HEK293 (cell line): ENCODE results near the gene STARD5.

Experiments
- MEIS1 ChIP-seq: sonication (generic); formaldehyde crosslinking; IDR thresholded peaks from 2 replicates; pipeline ENCODE4 v1.8.1; 2022; ENCODE audit warnings: missing genetic modification reagents, mild to moderate bottlenecking, borderline replicate concordance
- MZF1 ChIP-seq: fragments of 450-650 bp; formaldehyde crosslinking; IDR thresholded peaks from 2 replicates; pipeline ENCODE4 v1.5.1; 2017; ENCODE audit warnings: missing biosample characterization, missing genetic modification characterization, borderline replicate concordance
- ZFP37 ChIP-seq: fragments of 450-650 bp; formaldehyde crosslinking; IDR thresholded peaks from 2 replicates; pipeline ENCODE4 v1.5.1; 2016; ENCODE audit warnings: missing biosample characterization, missing genetic modification characterization
- ZNF521 ChIP-seq: fragments of 450-650 bp; formaldehyde crosslinking; IDR thresholded peaks from 2 replicates; pipeline ENCODE4 v1.5.1; 2017; ENCODE audit warnings: missing biosample characterization, mild to moderate bottlenecking, missing genetic modification characterization
- ZNF549 ChIP-seq: fragments of 450-650 bp; IDR thresholded peaks from 2 replicates; pipeline ENCODE4 v1.5.1; 2018; ENCODE audit warnings: missing biosample characterization, missing genetic modification characterization, mild to moderate bottlenecking, inconsistent platforms, moderate library complexity
- ZSCAN23 ChIP-seq: fragments of 450-650 bp; formaldehyde crosslinking; IDR thresholded peaks from 2 replicates; pipeline ENCODE4 v1.5.1; 2016; ENCODE audit warnings: missing biosample characterization, missing genetic modification characterization
- TF ChIP-seq, protein P1 (sequence below): fragments of 450-650 bp; formaldehyde crosslinking; conservative IDR thresholded peaks from 2 replicates; pipeline ENCODE4 v1.5.1; 2016; ENCODE audit warnings: low read depth, missing biosample characterization, missing genetic modification characterization
- TF ChIP-seq, protein P2 (sequence below): fragments of 450-650 bp; formaldehyde crosslinking; IDR thresholded peaks from 2 replicates; pipeline ENCODE4 v1.5.1; 2016; ENCODE audit warnings: missing biosample characterization, missing genetic modification characterization
- TF ChIP-seq, protein P3 (sequence below): fragments of 450-650 bp; formaldehyde crosslinking; IDR thresholded peaks from 2 replicates; pipeline ENCODE4 v1.5.1; 2016; ENCODE audit warnings: missing biosample characterization, missing genetic modification characterization
- TF ChIP-seq, protein P4 (sequence below): fragments of 450-650 bp; formaldehyde crosslinking; IDR thresholded peaks from 2 replicates; pipeline ENCODE4 v1.5.1; 2016; ENCODE audit warnings: missing biosample characterization, missing genetic modification characterization, borderline replicate concordance
- TF ChIP-seq, protein P5 (sequence below): IDR thresholded peaks from 2 replicates; pipeline ENCODE4 v1.6.1; 2011; ENCODE audit warnings: mild to moderate bottlenecking, low read depth, low read length, borderline replicate concordance
- TF ChIP-seq, protein P6 (sequence below): fragments of 450-650 bp; formaldehyde crosslinking; conservative IDR thresholded peaks from 2 replicates; pipeline ENCODE4 v1.5.1; 2016; ENCODE audit warnings: low read depth, missing biosample characterization, missing genetic modification characterization

DNA sequence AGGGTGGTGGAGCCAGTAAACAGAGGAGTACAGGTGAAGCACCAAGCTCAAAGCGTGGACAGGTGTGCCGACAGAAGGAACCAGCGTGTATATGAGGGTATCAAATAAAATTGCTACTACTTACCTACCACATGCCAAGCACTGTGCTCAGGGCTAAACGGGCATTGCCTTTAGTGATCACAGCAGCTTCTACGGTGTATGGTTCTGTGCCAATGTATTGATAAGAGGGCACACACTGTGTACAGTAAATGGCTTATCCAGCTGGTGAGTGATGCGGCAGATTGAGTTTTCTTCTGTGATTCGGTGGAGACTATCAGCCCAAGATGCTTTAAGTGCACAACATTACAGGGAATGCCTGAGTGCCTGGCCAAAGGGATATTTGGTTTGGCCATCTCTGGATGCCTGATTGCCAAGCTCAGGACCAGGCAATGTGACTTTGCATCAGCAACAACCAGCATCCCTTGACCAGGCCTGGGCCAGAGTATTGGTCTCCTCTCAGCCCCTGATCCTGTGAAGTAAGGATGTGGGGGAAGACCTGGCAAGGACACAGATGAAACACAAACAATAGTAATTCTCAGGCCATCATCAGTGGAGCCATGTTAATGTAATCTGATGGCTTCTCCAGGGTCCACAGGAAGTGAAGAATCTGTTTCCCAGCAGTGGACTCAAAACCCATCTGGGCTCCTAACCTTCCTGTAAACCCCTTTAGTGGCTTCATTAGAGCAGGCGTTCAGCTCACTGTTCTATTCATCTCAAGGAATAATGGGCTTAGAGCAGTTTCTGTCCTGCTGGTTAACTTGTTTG is 14.1 kb downstream of the STARD5 start:
- no peak for TF ChIP-seq MEIS1 (CRISPR knock-in tag)
- TF ChIP-seq, protein P1, sequence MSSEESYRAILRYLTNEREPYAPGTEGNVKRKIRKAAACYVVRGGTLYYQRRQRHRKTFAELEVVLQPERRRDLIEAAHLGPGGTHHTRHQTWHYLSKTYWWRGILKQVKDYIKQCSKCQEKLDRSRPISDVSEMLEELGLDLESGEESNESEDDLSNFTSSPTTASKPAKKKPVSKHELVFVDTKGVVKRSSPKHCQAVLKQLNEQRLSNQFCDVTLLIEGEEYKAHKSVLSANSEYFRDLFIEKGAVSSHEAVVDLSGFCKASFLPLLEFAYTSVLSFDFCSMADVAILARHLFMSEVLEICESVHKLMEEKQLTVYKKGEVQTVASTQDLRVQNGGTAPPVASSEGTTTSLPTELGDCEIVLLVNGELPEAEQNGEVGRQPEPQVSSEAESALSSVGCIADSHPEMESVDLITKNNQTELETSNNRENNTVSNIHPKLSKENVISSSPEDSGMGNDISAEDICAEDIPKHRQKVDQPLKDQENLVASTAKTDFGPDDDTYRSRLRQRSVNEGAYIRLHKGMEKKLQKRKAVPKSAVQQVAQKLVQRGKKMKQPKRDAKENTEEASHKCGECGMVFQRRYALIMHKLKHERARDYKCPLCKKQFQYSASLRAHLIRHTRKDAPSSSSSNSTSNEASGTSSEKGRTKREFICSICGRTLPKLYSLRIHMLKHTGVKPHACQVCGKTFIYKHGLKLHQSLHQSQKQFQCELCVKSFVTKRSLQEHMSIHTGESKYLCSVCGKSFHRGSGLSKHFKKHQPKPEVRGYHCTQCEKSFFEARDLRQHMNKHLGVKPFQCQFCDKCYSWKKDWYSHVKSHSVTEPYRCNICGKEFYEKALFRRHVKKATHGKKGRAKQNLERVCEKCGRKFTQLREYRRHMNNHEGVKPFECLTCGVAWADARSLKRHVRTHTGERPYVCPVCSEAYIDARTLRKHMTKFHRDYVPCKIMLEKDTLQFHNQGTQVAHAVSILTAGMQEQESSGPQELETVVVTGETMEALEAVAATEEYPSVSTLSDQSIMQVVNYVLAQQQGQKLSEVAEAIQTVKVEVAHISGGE (tag by site-specific recombination): no peak
- TF ChIP-seq, protein P2, sequence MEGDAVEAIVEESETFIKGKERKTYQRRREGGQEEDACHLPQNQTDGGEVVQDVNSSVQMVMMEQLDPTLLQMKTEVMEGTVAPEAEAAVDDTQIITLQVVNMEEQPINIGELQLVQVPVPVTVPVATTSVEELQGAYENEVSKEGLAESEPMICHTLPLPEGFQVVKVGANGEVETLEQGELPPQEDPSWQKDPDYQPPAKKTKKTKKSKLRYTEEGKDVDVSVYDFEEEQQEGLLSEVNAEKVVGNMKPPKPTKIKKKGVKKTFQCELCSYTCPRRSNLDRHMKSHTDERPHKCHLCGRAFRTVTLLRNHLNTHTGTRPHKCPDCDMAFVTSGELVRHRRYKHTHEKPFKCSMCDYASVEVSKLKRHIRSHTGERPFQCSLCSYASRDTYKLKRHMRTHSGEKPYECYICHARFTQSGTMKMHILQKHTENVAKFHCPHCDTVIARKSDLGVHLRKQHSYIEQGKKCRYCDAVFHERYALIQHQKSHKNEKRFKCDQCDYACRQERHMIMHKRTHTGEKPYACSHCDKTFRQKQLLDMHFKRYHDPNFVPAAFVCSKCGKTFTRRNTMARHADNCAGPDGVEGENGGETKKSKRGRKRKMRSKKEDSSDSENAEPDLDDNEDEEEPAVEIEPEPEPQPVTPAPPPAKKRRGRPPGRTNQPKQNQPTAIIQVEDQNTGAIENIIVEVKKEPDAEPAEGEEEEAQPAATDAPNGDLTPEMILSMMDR (tag by site-specific recombination): no peak
- TF ChIP-seq, protein P3, sequence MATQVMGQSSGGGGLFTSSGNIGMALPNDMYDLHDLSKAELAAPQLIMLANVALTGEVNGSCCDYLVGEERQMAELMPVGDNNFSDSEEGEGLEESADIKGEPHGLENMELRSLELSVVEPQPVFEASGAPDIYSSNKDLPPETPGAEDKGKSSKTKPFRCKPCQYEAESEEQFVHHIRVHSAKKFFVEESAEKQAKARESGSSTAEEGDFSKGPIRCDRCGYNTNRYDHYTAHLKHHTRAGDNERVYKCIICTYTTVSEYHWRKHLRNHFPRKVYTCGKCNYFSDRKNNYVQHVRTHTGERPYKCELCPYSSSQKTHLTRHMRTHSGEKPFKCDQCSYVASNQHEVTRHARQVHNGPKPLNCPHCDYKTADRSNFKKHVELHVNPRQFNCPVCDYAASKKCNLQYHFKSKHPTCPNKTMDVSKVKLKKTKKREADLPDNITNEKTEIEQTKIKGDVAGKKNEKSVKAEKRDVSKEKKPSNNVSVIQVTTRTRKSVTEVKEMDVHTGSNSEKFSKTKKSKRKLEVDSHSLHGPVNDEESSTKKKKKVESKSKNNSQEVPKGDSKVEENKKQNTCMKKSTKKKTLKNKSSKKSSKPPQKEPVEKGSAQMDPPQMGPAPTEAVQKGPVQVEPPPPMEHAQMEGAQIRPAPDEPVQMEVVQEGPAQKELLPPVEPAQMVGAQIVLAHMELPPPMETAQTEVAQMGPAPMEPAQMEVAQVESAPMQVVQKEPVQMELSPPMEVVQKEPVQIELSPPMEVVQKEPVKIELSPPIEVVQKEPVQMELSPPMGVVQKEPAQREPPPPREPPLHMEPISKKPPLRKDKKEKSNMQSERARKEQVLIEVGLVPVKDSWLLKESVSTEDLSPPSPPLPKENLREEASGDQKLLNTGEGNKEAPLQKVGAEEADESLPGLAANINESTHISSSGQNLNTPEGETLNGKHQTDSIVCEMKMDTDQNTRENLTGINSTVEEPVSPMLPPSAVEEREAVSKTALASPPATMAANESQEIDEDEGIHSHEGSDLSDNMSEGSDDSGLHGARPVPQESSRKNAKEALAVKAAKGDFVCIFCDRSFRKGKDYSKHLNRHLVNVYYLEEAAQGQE: no peak
- TF ChIP-seq ZFP37 (tag by site-specific recombination): no peak
- TF ChIP-seq, protein P4, sequence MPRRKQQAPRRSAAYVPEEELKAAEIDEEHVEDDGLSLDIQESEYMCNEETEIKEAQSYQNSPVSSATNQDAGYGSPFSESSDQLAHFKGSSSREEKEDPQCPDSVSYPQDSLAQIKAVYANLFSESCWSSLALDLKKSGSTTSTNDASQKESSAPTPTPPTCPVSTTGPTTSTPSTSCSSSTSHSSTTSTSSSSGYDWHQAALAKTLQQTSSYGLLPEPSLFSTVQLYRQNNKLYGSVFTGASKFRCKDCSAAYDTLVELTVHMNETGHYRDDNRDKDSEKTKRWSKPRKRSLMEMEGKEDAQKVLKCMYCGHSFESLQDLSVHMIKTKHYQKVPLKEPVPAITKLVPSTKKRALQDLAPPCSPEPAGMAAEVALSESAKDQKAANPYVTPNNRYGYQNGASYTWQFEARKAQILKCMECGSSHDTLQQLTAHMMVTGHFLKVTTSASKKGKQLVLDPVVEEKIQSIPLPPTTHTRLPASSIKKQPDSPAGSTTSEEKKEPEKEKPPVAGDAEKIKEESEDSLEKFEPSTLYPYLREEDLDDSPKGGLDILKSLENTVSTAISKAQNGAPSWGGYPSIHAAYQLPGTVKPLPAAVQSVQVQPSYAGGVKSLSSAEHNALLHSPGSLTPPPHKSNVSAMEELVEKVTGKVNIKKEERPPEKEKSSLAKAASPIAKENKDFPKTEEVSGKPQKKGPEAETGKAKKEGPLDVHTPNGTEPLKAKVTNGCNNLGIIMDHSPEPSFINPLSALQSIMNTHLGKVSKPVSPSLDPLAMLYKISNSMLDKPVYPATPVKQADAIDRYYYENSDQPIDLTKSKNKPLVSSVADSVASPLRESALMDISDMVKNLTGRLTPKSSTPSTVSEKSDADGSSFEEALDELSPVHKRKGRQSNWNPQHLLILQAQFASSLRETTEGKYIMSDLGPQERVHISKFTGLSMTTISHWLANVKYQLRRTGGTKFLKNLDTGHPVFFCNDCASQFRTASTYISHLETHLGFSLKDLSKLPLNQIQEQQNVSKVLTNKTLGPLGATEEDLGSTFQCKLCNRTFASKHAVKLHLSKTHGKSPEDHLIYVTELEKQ (tag by site-specific recombination): no peak
- TF ChIP-seq MZF1 (tag by site-specific recombination): no peak
- TF ChIP-seq, protein P5, sequence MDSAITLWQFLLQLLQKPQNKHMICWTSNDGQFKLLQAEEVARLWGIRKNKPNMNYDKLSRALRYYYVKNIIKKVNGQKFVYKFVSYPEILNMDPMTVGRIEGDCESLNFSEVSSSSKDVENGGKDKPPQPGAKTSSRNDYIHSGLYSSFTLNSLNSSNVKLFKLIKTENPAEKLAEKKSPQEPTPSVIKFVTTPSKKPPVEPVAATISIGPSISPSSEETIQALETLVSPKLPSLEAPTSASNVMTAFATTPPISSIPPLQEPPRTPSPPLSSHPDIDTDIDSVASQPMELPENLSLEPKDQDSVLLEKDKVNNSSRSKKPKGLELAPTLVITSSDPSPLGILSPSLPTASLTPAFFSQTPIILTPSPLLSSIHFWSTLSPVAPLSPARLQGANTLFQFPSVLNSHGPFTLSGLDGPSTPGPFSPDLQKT: no peak
- TF ChIP-seq, protein P6, sequence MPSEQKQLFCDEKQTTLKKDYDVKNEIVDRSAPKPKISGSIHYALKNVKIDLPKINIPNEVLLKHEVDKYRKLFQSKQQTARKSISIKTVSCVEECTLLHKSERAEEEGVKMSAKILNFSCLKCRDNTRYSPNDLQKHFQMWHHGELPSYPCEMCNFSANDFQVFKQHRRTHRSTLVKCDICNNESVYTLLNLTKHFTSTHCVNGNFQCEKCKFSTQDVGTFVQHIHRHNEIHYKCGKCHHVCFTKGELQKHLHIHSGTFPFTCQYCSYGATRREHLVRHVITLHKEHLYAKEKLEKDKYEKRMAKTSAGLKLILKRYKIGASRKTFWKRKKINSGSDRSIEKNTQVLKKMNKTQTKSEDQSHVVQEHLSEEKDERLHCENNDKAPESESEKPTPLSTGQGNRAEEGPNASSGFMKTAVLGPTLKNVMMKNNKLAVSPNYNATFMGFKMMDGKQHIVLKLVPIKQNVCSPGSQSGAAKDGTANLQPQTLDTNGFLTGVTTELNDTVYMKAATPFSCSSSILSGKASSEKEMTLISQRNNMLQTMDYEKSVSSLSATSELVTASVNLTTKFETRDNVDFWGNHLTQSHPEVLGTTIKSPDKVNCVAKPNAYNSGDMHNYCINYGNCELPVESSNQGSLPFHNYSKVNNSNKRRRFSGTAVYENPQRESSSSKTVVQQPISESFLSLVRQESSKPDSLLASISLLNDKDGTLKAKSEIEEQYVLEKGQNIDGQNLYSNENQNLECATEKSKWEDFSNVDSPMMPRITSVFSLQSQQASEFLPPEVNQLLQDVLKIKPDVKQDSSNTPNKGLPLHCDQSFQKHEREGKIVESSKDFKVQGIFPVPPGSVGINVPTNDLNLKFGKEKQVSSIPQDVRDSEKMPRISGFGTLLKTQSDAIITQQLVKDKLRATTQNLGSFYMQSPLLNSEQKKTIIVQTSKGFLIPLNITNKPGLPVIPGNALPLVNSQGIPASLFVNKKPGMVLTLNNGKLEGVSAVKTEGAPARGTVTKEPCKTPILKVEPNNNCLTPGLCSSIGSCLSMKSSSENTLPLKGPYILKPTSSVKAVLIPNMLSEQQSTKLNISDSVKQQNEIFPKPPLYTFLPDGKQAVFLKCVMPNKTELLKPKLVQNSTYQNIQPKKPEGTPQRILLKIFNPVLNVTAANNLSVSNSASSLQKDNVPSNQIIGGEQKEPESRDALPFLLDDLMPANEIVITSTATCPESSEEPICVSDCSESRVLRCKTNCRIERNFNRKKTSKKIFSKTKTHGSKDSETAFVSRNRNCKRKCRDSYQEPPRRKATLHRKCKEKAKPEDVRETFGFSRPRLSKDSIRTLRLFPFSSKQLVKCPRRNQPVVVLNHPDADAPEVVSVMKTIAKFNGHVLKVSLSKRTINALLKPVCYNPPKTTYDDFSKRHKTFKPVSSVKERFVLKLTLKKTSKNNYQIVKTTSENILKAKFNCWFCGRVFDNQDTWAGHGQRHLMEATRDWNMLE (tag by site-specific recombination): no peak
- no peak for TF ChIP-seq ZNF521 (tag by site-specific recombination)
- TF ChIP-seq ZSCAN23 (tag by site-specific recombination): no peak
- TF ChIP-seq ZNF549 (tag by site-specific recombination): no peak
